Measurements from ENCODE around the gene MTCH1.

Gene MTCH1

GRCh38 chr6:36961441-36962435, 24.3 kb downstream of the MTCH1 start:
- H3K9me2 ChIP-seq (ENCODE audit: low read depth, low read length) = no peaks in the 10 kb centered on the region
- H3K9me3 ChIP-seq (ENCODE audit: low read length) = no peaks in the 10 kb centered on the region
- no peak overlapping the region for H3K4me2 ChIP-seq (ENCODE audit: low read length)
- peaks cover 16% of the 10 kb centered on the region for H3K4me1 ChIP-seq (ENCODE audit: insufficient read depth, low read length, severe bottlenecking)
- no peaks in the 10 kb centered on the region for H3K27me3 ChIP-seq (ENCODE audit: insufficient read depth, low read length)
- H3K9ac ChIP-seq (ENCODE audit: low read length) = no peak overlapping the region
- H3K79me2 ChIP-seq (ENCODE audit: insufficient read depth, low read length) = no peaks in the 10 kb centered on the region
- no peaks in the 10 kb centered on the region for H3F3A ChIP-seq (ENCODE audit: insufficient read depth, low read length)
- no peak overlapping the region for H2AFZ ChIP-seq (ENCODE audit: low read length)
- H4K20me1 ChIP-seq (ENCODE audit: insufficient read depth, low read length) = no peaks in the 10 kb centered on the region
- H3K36me3 ChIP-seq (ENCODE audit: insufficient read depth, low read length) = no peaks in the 10 kb centered on the region
- no peak overlapping the region for H3K27ac ChIP-seq (ENCODE audit: low read depth, low read length, poor library complexity, severe bottlenecking)
- TF ChIP-seq CTCF (IDR thresholded peaks at IDR 0.05; ENCODE audit: low read length) (no peak), EZH2 (IDR thresholded peaks at IDR 0.05; ENCODE audit: borderline replicate concordance, low read length) (no peak)
- no peak overlapping the region for H3K4me3 ChIP-seq (ENCODE audit: low read depth, low read length, poor library complexity, severe bottlenecking)

GRCh38 chr6:36959555-36960250, 26.3 kb downstream of the MTCH1 start:
- Histone ChIP-seq H3K79me2 (ENCODE audit: insufficient read depth, low read length) (no peaks in the 10 kb centered on the region), H3F3A (ENCODE audit: insufficient read depth, low read length) (no peaks in the 10 kb centered on the region), H3K36me3 (ENCODE audit: insufficient read depth, low read length) (no peaks in the 10 kb centered on the region), H3K4me2 (ENCODE audit: low read length) (no peak overlapping the region), H3K9ac (ENCODE audit: low read length) (no peak overlapping the region), H3K27ac (ENCODE audit: low read depth, low read length, poor library complexity, severe bottlenecking) (no peak overlapping the region), H4K20me1 (ENCODE audit: insufficient read depth, low read length) (no peaks in the 10 kb centered on the region), H2AFZ (ENCODE audit: low read length) (no peak overlapping the region), H3K27me3 (ENCODE audit: insufficient read depth, low read length) (no peaks in the 10 kb centered on the region), H3K9me3 (ENCODE audit: low read length) (no peaks in the 10 kb centered on the region), H3K4me3 (ENCODE audit: low read depth, low read length, poor library complexity, severe bottlenecking) (no peak overlapping the region), H3K4me1 (ENCODE audit: insufficient read depth, low read length, severe bottlenecking) (peaks cover 16% of the 10 kb centered on the region), H3K9me2 (ENCODE audit: low read depth, low read length) (no peaks in the 10 kb centered on the region)
- TF ChIP-seq EZH2 (IDR thresholded peaks at IDR 0.05; ENCODE audit: borderline replicate concordance, low read length) (no peak), CTCF (IDR thresholded peaks at IDR 0.05; ENCODE audit: low read length) (no peak)

GRCh38 chr6:36958775-36959554, 27.0 kb downstream of the MTCH1 start:
- H3K9me2 ChIP-seq (ENCODE audit: low read depth, low read length) = no peaks in the 10 kb centered on the region
- no peak overlapping the region for H2AFZ ChIP-seq (ENCODE audit: low read length)
- no peaks in the 10 kb centered on the region for H3K9me3 ChIP-seq (ENCODE audit: low read length)
- no peaks in the 10 kb centered on the region for H3F3A ChIP-seq (ENCODE audit: insufficient read depth, low read length)
- H3K27me3 ChIP-seq (ENCODE audit: insufficient read depth, low read length) = no peaks in the 10 kb centered on the region
- no peak overlapping the region for H3K4me3 ChIP-seq (ENCODE audit: low read depth, low read length, poor library complexity, severe bottlenecking)
- no peak overlapping the region for H3K27ac ChIP-seq (ENCODE audit: low read depth, low read length, poor library complexity, severe bottlenecking)
- H3K4me1 ChIP-seq (ENCODE audit: insufficient read depth, low read length, severe bottlenecking) = peaks cover 14% of the 10 kb centered on the region
- no peak overlapping the region for H3K9ac ChIP-seq (ENCODE audit: low read length)
- H3K36me3 ChIP-seq (ENCODE audit: insufficient read depth, low read length) = no peaks in the 10 kb centered on the region
- TF ChIP-seq CTCF (IDR thresholded peaks at IDR 0.05; ENCODE audit: low read length) (no peak), EZH2 (IDR thresholded peaks at IDR 0.05; ENCODE audit: borderline replicate concordance, low read length) (no peak)
- no peaks in the 10 kb centered on the region for H3K79me2 ChIP-seq (ENCODE audit: insufficient read depth, low read length)
- no peak overlapping the region for H3K4me2 ChIP-seq (ENCODE audit: low read length)
- H4K20me1 ChIP-seq (ENCODE audit: insufficient read depth, low read length) = no peaks in the 10 kb centered on the region

Measured in OCI-LY1 (cell line).